Measurements from ENCODE around the gene TMEM86A. TPM values are rescaled to one million over a fixed set of nuclear protein-coding genes. Genes with fewer than 3 reads are reported as not detected.

TMEM86A gene
- total and polyA plus RNA-seq, 2 donors (not counting 3 experiments of a cell fraction or from before 2014, with no cell fraction given): 2.1 to 2.6 TPM

GRCh38 chr11:18692941-18693760, 5.4 kb upstream of the TMEM86A start:
- TF ChIP-seq EZH2 (IDR thresholded peaks at IDR 0.05; ENCODE audit: borderline replicate concordance, low read depth, low read length, severe bottlenecking) (no peak), FOS (IDR thresholded peaks at IDR 0.05; ENCODE audit: borderline replicate concordance, insufficient read depth, low read length) (no peak), MAX (IDR thresholded peaks at IDR 0.05; ENCODE audit: insufficient read depth, insufficient read length) (no peak), POLR2AphosphoS5 (IDR thresholded peaks at IDR 0.05; ENCODE audit: insufficient read depth, low read depth, low read length) (no peak), JUN (IDR thresholded peaks at IDR 0.05; ENCODE audit: borderline replicate concordance, insufficient read depth, insufficient read length, low read depth) (no peak), GATA2 (IDR thresholded peaks at IDR 0.05; ENCODE audit: insufficient read depth, insufficient read length, low read depth, low read length) (no peak)
- no peak overlapping the region for H2AFZ ChIP-seq (ENCODE audit: low read depth, low read length)
- H3K9ac ChIP-seq (replicated peaks; ENCODE audit: extremely low read depth, insufficient read depth, low read length): no peak overlapping the region
- peaks cover 4% of the 10 kb centered on the region for H3K4me1 ChIP-seq (ENCODE audit: control insufficient read depth, extremely low read depth, insufficient read depth, low read length)
- H3K9me3 ChIP-seq (replicated peaks; ENCODE audit: control insufficient read depth, insufficient read depth, low read length): no peaks in the 10 kb centered on the region
- H3K4me3 ChIP-seq (replicated peaks in 1 of 3; ENCODE audit: insufficient read depth in 1 of 3, low read depth in 1 of 3, low read length in 3 of 3): no peak overlapping the region
- ChIA-PET POLR2A (no interaction called here), CTCF (no interaction called here)
- no peaks in the 10 kb centered on the region for H4K20me1 ChIP-seq (replicated peaks; ENCODE audit: control insufficient read depth, extremely low read depth, insufficient read depth, low read length)
- FAIRE-seq (no peak), DNase-seq (ENCODE audit: low read depth, low spot score) (no peak)
- no peaks in the 10 kb centered on the region for H3K9me1 ChIP-seq (replicated peaks; ENCODE audit: control insufficient read depth, extremely low read depth, insufficient read depth, low read length)
- intact Hi-C loops (cut with micrococcal nuclease) (no loop called here), dilution Hi-C loops (cut with MboI; ENCODE audit: extremely low pct_ligation_motif_present, low sequenced_read_pairs) (no loop called here)
- peaks cover 0 to 3% of the 10 kb centered on the region in 2 experiments for H3K27me3 ChIP-seq (ENCODE audit: control insufficient read depth in 2 of 2, insufficient read depth in 2 of 2, low read length in 2 of 2)
- no peak overlapping the region for H3K4me2 ChIP-seq (ENCODE audit: insufficient read depth, low read length)
- BruUV-seq (replicated peaks): no TSS peak
- no peak overlapping the region for H3K27ac ChIP-seq (ENCODE audit: insufficient read depth, low read depth, low read length)
- H3K79me2 ChIP-seq (ENCODE audit: control insufficient read depth, insufficient read depth, low read length): no peaks in the 10 kb centered on the region
- H3K36me3 ChIP-seq (ENCODE audit: control insufficient read depth in 2 of 2, extremely low read depth in 1 of 2, insufficient read depth in 2 of 2, low read length in 2 of 2): no peaks in the 10 kb centered on the region

Measured in endothelial cell of umbilical vein (primary cell).